ENCODE measurements around the gene SH3TC1.

The SH3TC1 gene

DNA sequence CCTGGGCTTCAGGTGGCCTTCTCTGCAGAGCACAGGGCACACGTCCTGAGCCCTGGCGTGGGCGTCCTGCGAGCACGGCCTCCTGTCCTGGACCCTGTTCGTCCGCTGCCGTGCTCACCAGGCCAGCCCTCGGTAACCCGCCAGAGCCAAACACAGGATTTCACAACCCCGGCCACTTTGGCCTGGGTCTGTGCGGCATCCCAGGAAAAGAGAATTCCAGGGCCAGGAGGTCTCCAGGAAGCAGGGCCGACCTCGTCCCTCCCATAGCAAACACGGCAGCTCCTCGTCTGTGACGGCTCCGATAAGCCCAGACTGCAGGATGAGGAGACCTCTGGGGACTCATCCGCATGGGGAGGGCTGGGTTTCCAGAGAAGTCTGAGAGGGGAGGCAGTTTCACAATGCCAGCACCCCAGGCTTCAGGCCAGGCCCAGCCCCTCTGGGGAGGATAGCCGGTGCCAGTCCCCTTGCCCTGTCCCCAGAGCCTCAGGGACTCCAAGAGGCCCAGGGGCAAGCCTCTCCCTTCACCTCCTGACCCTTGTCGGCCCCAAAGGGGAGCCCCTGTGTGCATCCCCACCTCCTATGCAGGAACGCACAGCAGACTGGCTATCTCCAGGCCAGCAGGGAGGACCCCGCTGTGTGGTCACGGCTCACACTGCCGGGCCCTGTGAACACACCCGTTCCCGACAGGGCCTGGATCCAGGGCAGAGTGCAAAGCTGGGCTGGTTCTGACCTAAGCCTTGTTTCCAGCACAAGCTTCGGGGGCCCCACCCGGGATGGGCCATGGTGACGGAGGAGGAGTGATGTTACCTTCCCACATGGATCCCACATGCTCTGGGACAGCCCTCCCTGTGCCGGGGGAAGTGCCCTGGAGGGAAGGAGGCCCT, 48.2 kb downstream of the SH3TC1 start:
- no peak for DNase-seq

- DNase-seq = no peak
Measured at GRCh38 chr4:8248091-8248490, 49.0 kb downstream of the SH3TC1 start.

GRCh38 chr4:8250227-8250626, 51.1 kb downstream of the SH3TC1 start:
- no peak for DNase-seq

DNA sequence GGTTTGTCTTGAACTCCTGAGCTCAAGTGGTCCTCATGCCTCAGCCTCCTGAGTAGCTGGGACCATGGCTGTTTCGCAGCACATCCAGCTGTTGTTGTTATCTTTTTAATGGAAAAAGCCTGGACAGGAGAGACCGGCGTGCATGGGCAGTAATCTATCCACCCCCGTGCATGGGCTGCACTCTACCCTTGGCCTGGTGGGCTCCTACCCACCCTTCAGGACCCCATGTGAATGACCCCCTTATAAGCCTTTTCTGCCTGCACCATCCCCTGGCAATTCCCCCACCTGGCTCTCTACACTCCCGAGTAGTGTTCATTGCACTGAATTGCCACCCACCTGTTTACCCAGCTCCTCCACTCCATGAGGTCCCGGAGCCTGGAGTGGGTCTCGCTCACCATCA, 51.5 kb downstream of the SH3TC1 start:
- DNase-seq = no peak

- no peak for DNase-seq
Measured at GRCh38 chr4:8251110-8251883, 52.2 kb downstream of the SH3TC1 start.

DNA sequence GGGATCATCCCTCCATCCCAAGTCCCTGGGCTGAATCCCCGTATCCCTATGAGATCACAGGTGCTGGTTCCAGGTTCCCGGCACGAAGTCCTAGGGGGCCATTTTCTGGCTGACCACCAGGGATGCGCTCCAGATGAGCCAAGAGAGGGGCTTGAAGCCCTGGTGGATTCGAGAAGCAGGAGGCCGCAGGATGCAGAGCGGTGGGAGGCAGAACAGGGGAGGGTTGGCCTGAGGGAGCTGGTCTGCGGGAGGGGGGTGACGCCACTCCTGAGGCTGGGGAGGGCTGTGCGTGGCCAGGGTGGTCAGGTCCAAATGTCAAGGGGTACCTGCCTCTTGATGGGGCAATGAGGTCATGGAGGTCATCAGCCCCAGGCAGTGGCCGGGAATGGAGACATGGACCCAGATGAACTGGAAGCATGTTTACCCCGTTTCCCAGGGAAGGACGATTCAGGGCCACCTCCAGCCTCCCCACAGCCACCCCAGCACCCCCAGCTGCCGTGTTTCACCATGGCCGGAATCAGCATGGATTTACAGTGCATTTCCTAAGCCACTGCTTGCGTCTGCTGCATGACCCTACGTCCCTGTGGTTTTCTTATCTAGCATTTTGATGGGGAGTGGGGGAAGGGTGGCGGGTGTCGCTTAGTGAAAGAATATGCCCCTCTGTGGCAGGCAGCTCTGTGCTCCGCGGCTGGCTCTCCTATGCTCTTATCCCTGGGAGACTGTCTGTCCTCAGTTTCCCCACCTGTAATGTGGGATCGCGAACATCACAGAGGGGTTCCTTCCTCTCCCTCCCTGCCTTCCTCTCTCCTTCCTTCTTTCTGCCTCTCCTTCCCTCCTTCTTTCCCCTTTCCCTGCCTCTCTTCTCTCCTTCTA, 53.4 kb downstream of the SH3TC1 start:
- DNase-seq = no peak

DNA sequence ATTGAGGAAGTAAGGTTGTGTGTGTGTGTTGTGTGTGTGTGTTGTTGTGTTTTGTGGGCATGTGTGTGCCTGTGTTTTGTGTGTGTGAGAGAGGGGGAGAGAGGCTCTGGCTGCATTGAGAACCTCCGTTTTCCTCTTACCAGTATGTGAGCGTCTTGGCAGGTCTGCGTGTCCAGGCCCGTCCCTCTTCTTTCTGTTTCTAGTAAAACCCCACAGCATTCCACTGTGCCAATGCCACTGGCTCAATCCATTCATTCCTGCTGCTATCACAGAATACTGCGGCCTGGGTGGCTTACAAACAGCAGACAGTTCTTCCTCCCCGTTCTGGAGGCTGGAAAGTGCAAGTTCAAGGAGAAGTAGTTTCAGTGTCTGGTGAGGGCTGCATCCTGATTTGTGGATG, 55.0 kb downstream of the SH3TC1 start:
- DNase-seq = no peak

GRCh38 chr4:8255698-8256441, 56.8 kb downstream of the SH3TC1 start:
- DNase-seq = no peak

DNA sequence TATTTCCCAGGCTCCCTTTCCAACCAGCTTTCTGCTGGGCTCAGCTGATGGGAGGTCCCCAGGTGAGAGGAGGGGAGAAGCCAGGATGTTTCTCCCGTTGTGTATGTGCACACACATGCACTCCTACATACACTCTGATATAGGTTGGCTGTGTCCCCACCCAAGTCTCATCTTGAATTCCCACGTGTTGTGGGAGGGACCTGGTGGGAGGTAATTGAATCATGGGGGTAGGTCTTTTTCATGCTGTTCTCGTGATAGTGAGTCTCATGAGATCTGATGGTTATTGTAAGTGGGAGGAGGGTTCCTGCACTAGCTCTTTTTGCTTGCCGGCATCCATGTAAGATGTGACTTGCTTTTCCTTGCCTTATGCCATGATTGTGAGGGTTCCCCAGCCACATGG, 58.8 kb downstream of the SH3TC1 start:
- no peak for DNase-seq

DNA sequence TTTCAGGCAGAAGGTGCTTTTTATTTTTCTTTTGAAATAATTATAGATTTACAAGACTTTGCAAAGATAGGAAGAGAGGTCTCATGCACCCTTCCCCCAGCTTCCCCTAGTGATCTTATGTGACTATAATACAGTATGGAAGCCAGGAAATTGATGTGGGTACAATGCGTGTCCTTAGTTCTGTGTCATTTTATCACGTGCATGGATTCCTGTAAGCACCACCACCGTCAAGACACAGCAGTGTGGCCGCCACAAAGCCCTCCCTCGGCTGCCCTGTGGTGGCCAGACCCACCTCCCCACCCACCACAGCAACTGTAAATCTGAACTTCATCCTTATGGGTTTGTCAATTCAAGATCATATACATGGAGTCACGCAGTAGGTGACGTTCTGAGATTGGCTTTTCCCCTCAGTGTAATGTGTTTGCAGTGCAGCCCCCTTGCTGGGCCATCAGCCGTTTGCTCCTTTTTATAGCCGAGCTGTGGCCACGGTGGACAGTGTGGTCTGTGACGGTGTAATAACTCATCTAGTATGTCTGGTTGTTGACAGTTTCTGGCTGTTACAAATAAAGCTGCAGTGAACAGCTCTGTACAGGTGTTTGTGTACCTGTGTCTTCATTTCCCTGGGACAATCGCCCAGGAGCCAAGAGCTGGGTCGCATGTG, 59.6 kb downstream of the SH3TC1 start:
- no peak for DNase-seq

- no peak for DNase-seq
Measured at GRCh38 chr4:8259743-8260430, 60.8 kb downstream of the SH3TC1 start.

DNA sequence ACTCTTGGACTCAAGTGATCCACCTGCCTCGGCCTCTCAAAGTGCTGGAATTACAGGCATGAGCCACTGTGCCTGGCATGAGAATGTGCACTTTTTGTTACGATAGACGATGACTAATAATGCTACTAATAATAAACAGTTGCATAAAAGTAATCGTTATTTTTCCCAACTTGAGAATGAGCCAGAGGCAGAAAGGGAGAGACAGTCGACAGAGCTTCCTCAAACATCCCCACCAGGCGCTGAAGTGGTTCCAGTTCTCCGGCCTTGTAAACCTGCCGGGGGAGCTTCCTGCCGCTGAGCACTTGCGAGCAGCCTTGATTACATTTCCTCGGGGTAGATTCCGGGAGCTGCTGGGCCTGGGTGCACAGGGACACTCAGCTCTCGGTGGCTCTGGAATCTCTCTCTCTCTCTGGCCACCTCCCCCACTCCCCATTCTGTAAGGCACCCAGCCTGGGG, 61.6 kb downstream of the SH3TC1 start:
- DNase-seq = no peak

DNA sequence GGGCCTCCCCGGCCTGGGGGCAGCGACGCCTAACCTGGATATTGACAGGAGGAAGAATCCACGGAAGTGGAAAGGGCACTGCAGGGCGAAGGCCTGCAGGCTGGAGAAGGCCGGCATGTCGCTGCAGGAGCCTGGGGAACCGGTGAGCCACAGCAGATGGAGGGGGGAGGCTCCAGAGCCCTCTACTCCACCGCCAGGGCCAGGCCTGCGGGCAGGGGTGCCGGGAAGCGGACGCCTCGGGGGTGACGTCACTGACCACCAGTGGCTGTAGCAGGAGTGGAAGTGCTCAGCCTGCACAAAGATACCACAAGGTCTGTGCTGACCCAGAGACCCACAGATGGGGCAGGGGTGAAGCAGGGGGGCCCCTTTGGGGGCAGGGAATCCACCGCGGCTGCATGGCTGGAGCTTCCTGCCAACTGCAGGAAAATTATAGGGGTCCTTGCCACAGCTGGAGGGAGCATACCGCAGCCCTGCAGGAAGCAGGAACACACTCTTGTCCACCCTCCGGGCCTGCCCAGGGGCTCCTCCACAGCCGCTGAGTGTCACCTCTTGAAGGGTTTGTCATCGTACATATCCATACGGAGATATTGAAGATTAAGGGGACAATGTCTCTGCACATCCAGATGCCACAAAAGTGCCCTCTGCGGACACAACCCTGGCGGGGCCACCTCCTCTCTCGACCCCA, 62.9 kb downstream of the SH3TC1 start:
- no peak for DNase-seq

GRCh38 chr4:8262637-8263322, 63.7 kb downstream of the SH3TC1 start:
- DNase-seq = no peak

- DNase-seq = no peak
Measured at GRCh38 chr4:8263397-8263796, 64.3 kb downstream of the SH3TC1 start.

DNA sequence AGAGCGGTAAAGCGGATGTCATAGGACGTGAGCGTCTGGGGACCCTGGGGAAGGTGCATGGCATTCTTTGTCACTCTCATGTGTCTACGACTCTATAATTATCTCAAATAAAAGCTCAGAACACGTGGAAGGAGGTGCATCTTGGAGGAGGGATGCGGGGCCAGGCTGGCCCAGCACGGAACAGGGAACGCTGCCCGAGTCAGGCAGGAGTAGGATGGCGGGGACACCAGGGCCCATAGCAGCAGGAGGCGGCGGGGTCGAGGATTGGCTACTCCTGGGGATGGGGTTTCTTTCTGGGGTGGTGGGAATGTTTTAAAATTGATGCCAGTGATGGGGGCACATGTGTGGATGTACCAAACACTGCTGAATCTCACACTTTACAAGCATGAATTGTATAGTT, 65.0 kb downstream of the SH3TC1 start:
- DNase-seq = no peak

GRCh38 chr4:8265171-8265929, 66.3 kb downstream of the SH3TC1 start:
- DNase-seq = no peak

- no peak for DNase-seq
Measured at GRCh38 chr4:8266088-8266487, 67.0 kb downstream of the SH3TC1 start.

DNA sequence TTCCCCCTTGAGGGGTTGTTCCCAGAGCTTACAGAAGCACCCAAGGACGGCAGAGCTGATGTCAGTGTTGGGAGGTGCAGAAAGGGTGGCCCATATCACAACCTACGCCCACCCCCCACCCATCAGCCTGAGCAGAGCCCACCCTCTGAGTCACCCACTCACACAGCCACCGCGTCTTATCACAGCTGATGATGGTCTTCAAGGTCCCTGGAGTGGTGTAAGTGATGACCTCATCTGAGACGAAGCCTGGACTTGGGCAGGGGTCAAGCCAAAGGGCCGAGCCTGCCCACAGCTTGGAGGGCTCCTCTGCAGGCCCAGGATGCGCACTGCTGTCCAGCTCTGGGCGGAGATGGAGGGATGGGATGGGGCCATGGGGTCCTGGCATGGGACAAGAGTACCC, 67.4 kb downstream of the SH3TC1 start:
- DNase-seq = no peak
